ENCODE measurements around the gene SNX11. TPM values are rescaled to one million over a fixed set of nuclear protein-coding genes. Genes with fewer than 3 reads are reported as not detected.

SNX11 gene
- total RNA-seq, 1 donor from 2014 or later = 21.8 TPM

- no peak for DNase-seq (ENCODE audit: low spot score)
These were observed 24.8 kb downstream of the SNX11 start for GRCh38 chr17:48132385-48132784.

GRCh38 chr17:48134912-48135480 lies 27.4 kb downstream of the SNX11 start:
- DNase-seq (ENCODE audit: low spot score) = no peak

- DNase-seq (ENCODE audit: low spot score) = no peak
These were observed 30.1 kb downstream of the SNX11 start for GRCh38 chr17:48137656-48138055.

GRCh38 chr17:48139944-48140343 lies 32.4 kb downstream of the SNX11 start:
- no peak for DNase-seq (ENCODE audit: low spot score)

GRCh38 chr17:48143629-48144028 lies 36.1 kb downstream of the SNX11 start:
- no peak for DNase-seq (ENCODE audit: low spot score)

GRCh38 chr17:48144231-48144630 lies 36.7 kb downstream of the SNX11 start:
- no peak for DNase-seq (ENCODE audit: low spot score)

- no peak for DNase-seq (ENCODE audit: low spot score)
These were observed 37.6 kb downstream of the SNX11 start for GRCh38 chr17:48144976-48145798.

- DNase-seq (ENCODE audit: low spot score) = no peak
These were observed 40.6 kb downstream of the SNX11 start for GRCh38 chr17:48148029-48148770.

GRCh38 chr17:48148854-48149786 lies 41.6 kb downstream of the SNX11 start:
- no peak for DNase-seq (ENCODE audit: low spot score)

- no peak for DNase-seq (ENCODE audit: low spot score)
These were observed 42.4 kb downstream of the SNX11 start for GRCh38 chr17:48149787-48150463.

GRCh38 chr17:48150597-48151001 lies 43.0 kb downstream of the SNX11 start:
- no peak for DNase-seq (ENCODE audit: low spot score)

GRCh38 chr17:48151220-48151619 lies 43.7 kb downstream of the SNX11 start:
- DNase-seq (ENCODE audit: low spot score) = no peak

- DNase-seq (ENCODE audit: low spot score) = no peak
These were observed 44.7 kb downstream of the SNX11 start for GRCh38 chr17:48152289-48152688.

GRCh38 chr17:48153691-48154358 lies 46.3 kb downstream of the SNX11 start:
- peak; percentile 76 for DNase-seq (ENCODE audit: low spot score)

GRCh38 chr17:48155889-48156611 lies 48.5 kb downstream of the SNX11 start:
- no peak for DNase-seq (ENCODE audit: low spot score)

- no peak for DNase-seq (ENCODE audit: low spot score)
These were observed 51.7 kb downstream of the SNX11 start for GRCh38 chr17:48159232-48159631.

GRCh38 chr17:48160177-48161081 lies 52.9 kb downstream of the SNX11 start:
- DNase-seq (ENCODE audit: low spot score) = peak; percentile 67

- no peak for DNase-seq (ENCODE audit: low spot score)
These were observed 53.8 kb downstream of the SNX11 start for GRCh38 chr17:48161127-48161905.
